Calu3 (cell line): ENCODE data around the gene ULK4. TPM values are rescaled to one million over a fixed set of nuclear protein-coding genes. Genes with fewer than 3 reads are reported as not detected.

Experiments
- BruUV-seq: library from RNA; stranded (reverse); fragments of 400-500 nt; replicated peaks from 2 replicates; lab custom pipeline; 2021; lab: Mats Ljungman, UMichigan
- CTCF ChIA-PET: fragments of 300-600 bp; sonication (Branson Sonifier 250); formaldehyde crosslinking; loops from one replicate; lab custom pipeline; 2022; ENCODE audit warnings: antibody characterized with exemption; lab: Charles Lee
- DNase-seq: peaks from one replicate; pipeline ENCODE4 v3.0.0; 2022
- H3K27ac Mint-ChIP-seq: one replicate; pipeline ENCODE4 v1.8.0; 2022; ENCODE audit warnings: mixed read lengths; ENCODE audit not compliant: unreplicated experiment
- H3K27me3 Mint-ChIP-seq: one replicate; pipeline ENCODE4 v1.8.0; 2022; ENCODE audit warnings: mixed read lengths; ENCODE audit not compliant: unreplicated experiment
- H3K36me3 Mint-ChIP-seq: one replicate; pipeline ENCODE4 v1.8.0; 2022; ENCODE audit warnings: mild to moderate bottlenecking, moderate library complexity, mixed read lengths; ENCODE audit not compliant: insufficient read depth, unreplicated experiment
- H3K4me1 Mint-ChIP-seq: one replicate; pipeline ENCODE4 v1.8.0; 2022; ENCODE audit warnings: mild to moderate bottlenecking, low read depth, mixed read lengths; ENCODE audit not compliant: unreplicated experiment
- H3K4me3 Mint-ChIP-seq: one replicate; pipeline ENCODE4 v1.8.0; 2022; ENCODE audit warnings: mild to moderate bottlenecking, low read depth, moderate library complexity, mixed read lengths; ENCODE audit not compliant: unreplicated experiment
- H3K9me3 Mint-ChIP-seq: one replicate; pipeline ENCODE4 v1.8.0; 2022; ENCODE audit warnings: low read depth, mixed read lengths; ENCODE audit not compliant: unreplicated experiment
- CTCF ChIP-seq: fragments of 200-600 bp; IDR thresholded peaks from one replicate; pipeline ENCODE4 v1.8.0; 2022; ENCODE audit warnings: antibody characterized with exemption; ENCODE audit not compliant: unreplicated experiment
- intact Hi-C: fragments of 100-400 bp; cut with micrococcal nuclease; formaldehyde crosslinking; loops from one replicate; pipeline ENCODE4 v1.10.0; 2022; ENCODE audit not compliant: unreplicated experiment
- total RNA-seq: library from RNA; stranded (reverse); gene quantifications from 2 replicates; pipeline ENCODE4 v1.2.3, GENCODE V29; 2022

Gene ULK4
- total RNA-seq, 1 experiment from 2014 or later = 8.7 TPM

GRCh38 chr3:42005401-42005800 is 43.5 kb upstream of the ULK4 start:
- TF ChIP-seq CTCF = no peak
- Mint-ChIP-seq H3K4me1 (no peaks in the 10 kb centered on the region), H3K9me3 (peaks cover 4% of the 10 kb centered on the region), H3K4me3 (no peak overlapping the region), H3K36me3 (no peaks in the 10 kb centered on the region), H3K27ac (no peak overlapping the region), H3K27me3 (no peaks in the 10 kb centered on the region)
- BruUV-seq = no TSS peak
- DNase-seq = no peak
- intact Hi-C loops = no loop called here
- CTCF ChIA-PET = no interaction called here

GRCh38 chr3:42002790-42003189 is 40.9 kb upstream of the ULK4 start:
- Mint-ChIP-seq H3K4me3 (no peak overlapping the region), H3K4me1 (no peaks in the 10 kb centered on the region), H3K36me3 (no peaks in the 10 kb centered on the region), H3K27me3 (no peaks in the 10 kb centered on the region), H3K27ac (no peak overlapping the region), H3K9me3 (peaks cover 4% of the 10 kb centered on the region)
- no peak for TF ChIP-seq CTCF
- no TSS peak for BruUV-seq
- CTCF ChIA-PET = no interaction called here
- intact Hi-C loops = no loop called here
- no peak for DNase-seq

GRCh38 chr3:42001777-42002176 is 39.9 kb upstream of the ULK4 start:
- no peak for TF ChIP-seq CTCF
- intact Hi-C loops = no loop called here
- no peaks in the 10 kb centered on the region for H3K4me1 Mint-ChIP-seq
- DNase-seq = no peak
- BruUV-seq = no TSS peak
- no peak overlapping the region for H3K27ac Mint-ChIP-seq
- H3K36me3 Mint-ChIP-seq = no peaks in the 10 kb centered on the region
- H3K27me3 Mint-ChIP-seq = no peaks in the 10 kb centered on the region
- CTCF ChIA-PET = no interaction called here
- H3K9me3 Mint-ChIP-seq = peaks cover 4% of the 10 kb centered on the region
- H3K4me3 Mint-ChIP-seq = no peak overlapping the region

DNA sequence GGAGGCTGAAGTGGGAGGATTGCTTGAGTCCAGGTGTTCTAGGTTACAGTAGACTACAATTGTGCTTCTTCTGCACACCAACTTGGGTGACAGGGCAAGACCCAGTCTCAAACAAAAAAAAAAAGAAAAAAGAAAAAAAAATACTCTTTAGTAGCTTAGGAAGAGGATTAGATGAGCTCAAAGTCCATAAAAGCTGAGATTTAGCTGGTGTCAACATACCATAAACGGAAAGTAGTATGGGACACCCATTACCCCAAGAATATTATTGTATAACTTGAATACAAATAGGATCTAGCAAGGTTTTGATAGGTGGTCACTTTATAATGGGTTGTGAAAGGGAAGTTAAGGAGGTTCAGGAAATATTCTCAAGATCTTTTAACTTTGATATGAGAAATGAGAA is 38.0 kb upstream of the ULK4 start:
- no peak overlapping the region for H3K27ac Mint-ChIP-seq
- TF ChIP-seq CTCF = no peak
- intact Hi-C loops = no loop called here
- H3K27me3 Mint-ChIP-seq = no peaks in the 10 kb centered on the region
- H3K4me1 Mint-ChIP-seq = no peaks in the 10 kb centered on the region
- peaks cover 4% of the 10 kb centered on the region for H3K9me3 Mint-ChIP-seq
- no peak overlapping the region for H3K4me3 Mint-ChIP-seq
- H3K36me3 Mint-ChIP-seq = no peaks in the 10 kb centered on the region
- no peak for DNase-seq
- no TSS peak for BruUV-seq
- CTCF ChIA-PET = interaction anchor here (0.7 kb wide), 1 partner anchor 60 kb away, joined by 4 read pairs; no protein-coding TSS in a partner anchor
